Putamen (tissue), 1 donor: ENCODE data around the gene KCNN3.

Experiments used
- DNase-seq: peaks from one replicate; pipeline ENCODE4 v3.0.0-alpha.2; 2016; ENCODE audit warnings: low spot score

The KCNN3 gene

GRCh38 chr1:154879038-154879421, 8.9 kb upstream of the KCNN3 start:
- no peak for DNase-seq

- peak; percentile 75 for DNase-seq
Observed at GRCh38 chr1:154878371-154879037, 8.4 kb upstream of the KCNN3 start.

GRCh38 chr1:154877370-154877974, 7.4 kb upstream of the KCNN3 start:
- no peak for DNase-seq

GRCh38 chr1:154876842-154877369, 6.8 kb upstream of the KCNN3 start:
- no peak for DNase-seq

- DNase-seq = no peak
Observed at GRCh38 chr1:154874465-154874864, 4.4 kb upstream of the KCNN3 start.

- no peak for DNase-seq
Observed at GRCh38 chr1:154873321-154873950, 3.4 kb upstream of the KCNN3 start.

GRCh38 chr1:154871374-154871773, 1.3 kb upstream of the KCNN3 start:
- no peak for DNase-seq

- DNase-seq = no peak
Observed at GRCh38 chr1:154870734-154871133, 653 bp upstream of the KCNN3 start.

- DNase-seq = peak; percentile 64
Observed at GRCh38 chr1:154869351-154870114, 548 bp downstream of the KCNN3 start.

GRCh38 chr1:154867841-154868605, 2.1 kb downstream of the KCNN3 start:
- no peak for DNase-seq

- DNase-seq = peak; percentile 56
Observed at GRCh38 chr1:154867064-154867825, 2.8 kb downstream of the KCNN3 start.

GRCh38 chr1:154866257-154867063, 3.6 kb downstream of the KCNN3 start:
- DNase-seq = no peak

- DNase-seq = peak; percentile 70
Observed at GRCh38 chr1:154865442-154866256, 4.4 kb downstream of the KCNN3 start.

- DNase-seq = no peak
Observed at GRCh38 chr1:154864189-154864975, 5.7 kb downstream of the KCNN3 start.

GRCh38 chr1:154863315-154864174, 6.5 kb downstream of the KCNN3 start:
- DNase-seq = no peak

- no peak for DNase-seq
Observed at GRCh38 chr1:154862907-154863306, 7.2 kb downstream of the KCNN3 start.

GRCh38 chr1:154861607-154862094, 8.4 kb downstream of the KCNN3 start:
- no peak for DNase-seq
